ENCODE measurements around the gene PAPOLA. TPM values are rescaled to one million over a fixed set of nuclear protein-coding genes. Genes with fewer than 3 reads are reported as not detected.

Gene PAPOLA
- total RNA-seq, 1 donor from 2014 or later = 132 TPM

DNA sequence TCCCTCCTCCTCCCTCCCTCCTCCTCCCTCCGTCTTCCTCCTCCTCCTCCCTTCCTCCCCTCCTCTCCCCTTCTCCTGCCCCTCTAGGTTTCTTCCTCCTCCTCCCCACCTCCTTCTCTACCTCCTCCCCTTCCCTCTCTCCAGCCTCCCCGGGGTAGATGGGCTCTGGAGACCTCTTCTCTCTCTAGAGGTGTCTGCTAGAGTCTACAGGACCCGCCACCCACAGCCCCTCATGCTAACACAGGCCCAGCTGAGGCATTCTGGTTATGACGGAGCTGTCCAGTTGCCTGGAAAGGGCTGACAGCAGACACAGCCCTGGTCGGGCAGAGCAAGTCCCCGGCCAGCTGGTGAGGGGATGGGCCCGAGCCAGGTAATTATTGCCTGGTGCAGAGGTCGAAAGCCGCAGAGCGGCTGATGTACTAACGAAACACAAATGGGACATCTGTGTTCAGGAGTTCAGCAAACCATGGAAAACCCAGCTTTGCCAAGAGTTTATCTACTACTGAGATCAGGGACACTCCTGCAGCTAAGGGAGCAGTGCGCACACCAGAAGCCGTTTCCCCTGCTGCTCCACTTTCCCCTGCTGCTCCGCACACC is 96.2 kb downstream of the PAPOLA start:
- DNase-seq = no peak
- intact Hi-C loops (cut with DNase I) = no loop called here
- ATAC-seq (ENCODE audit: poor library complexity) = no peak

- ATAC-seq (ENCODE audit: poor library complexity) = no peak
- intact Hi-C loops (cut with DNase I) = no loop called here
- DNase-seq = no peak
Observed at GRCh38 chr14:96599076-96599475, 96.9 kb downstream of the PAPOLA start.

- no peak for DNase-seq
- intact Hi-C loops (cut with DNase I) = no loop called here
Observed at GRCh38 chr14:96602186-96602585, 100.0 kb downstream of the PAPOLA start.

GRCh38 chr14:96603350-96604255 is 101.4 kb downstream of the PAPOLA start:
- ATAC-seq (ENCODE audit: poor library complexity) (no peak), DNase-seq (no peak)
- intact Hi-C loops (cut with DNase I) = no loop called here

More at GRCh38 chr14:96602186-96602585, 100.0 kb downstream of the PAPOLA start:
- no peak for ATAC-seq (ENCODE audit: poor library complexity)

DNA sequence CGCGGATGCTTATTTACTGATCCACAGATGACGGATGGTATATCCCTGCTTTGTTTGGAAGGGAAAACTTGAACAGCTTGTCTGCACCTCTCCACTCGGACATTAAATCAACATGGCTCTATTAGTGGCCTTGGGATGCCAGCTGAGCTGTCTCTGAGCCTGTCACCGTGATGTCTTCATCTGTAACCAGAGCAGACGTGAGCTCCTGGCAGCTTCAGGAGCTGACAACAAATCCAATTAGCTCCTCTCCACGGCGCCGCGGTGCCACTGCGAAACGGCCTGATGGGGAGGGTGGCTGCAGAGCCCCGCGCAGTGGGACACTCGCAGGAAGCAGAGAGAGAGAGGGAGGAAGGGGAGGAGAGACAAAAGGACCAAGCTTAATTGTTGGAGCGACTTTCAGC is 112.3 kb downstream of the PAPOLA start:
- no peak for ATAC-seq (ENCODE audit: poor library complexity)
- intact Hi-C loops (cut with DNase I) = no loop called here

DNA sequence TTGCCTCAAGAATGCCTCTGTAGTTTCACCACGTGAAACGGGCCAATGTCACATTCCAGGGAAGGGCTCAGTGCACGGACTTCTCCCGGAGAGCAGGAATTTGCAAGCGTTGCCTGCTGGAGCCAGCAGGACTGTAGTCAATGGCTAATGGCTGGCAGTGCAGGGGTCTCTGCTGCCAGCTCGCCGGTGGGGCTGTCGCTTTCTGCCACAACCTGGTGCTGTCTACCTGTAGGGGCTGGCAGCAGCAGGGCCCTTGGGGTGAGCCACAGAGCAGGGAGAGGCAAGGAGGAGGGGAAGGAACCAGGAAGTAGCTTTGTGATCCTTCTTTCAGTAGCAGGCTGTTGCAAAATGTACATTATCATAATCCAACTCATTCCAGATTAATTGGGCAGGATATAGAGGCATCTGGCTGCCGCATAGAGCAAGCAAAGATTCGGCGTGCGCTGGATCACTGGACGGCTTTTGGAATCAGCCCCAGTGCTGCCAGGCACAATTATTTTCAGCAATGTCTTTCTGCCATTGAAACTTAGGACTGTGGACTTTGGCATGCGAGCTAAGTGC is 114.1 kb downstream of the PAPOLA start:
- DNase-seq (no peak), ATAC-seq (ENCODE audit: poor library complexity) (no peak)
- intact Hi-C loops (cut with DNase I) = no loop called here

More for the DNA sequence above, 112.3 kb downstream of the PAPOLA start:
- DNase-seq = no peak

Other genes with a start within 250 kb of the PAPOLA start
- not detected for gene BDKRB1, start 246.2 kb upstream of the PAPOLA start, total RNA-seq
- 10.9 TPM for gene ATG2B, start 139.0 kb upstream of the PAPOLA start, total RNA-seq
- 11.1 TPM for gene GSKIP, start 138.9 kb upstream of the PAPOLA start, total RNA-seq
- 0.22 TPM for gene AK7, start 110.3 kb upstream of the PAPOLA start, total RNA-seq

Data from Right ventricle myocardium superior (tissue), 1 donor.